GM19438 (cell line): Measurements from ENCODE around the gene PRR5.

ENCODE experiments used
- ATAC-seq: cut with Tn5 transposase; IDR thresholded peaks from one replicate; pipeline ENCODE4 v1.9.1; 2021; ENCODE audit warnings: low read depth; ENCODE audit not compliant: unreplicated experiment

Gene PRR5

DNA sequence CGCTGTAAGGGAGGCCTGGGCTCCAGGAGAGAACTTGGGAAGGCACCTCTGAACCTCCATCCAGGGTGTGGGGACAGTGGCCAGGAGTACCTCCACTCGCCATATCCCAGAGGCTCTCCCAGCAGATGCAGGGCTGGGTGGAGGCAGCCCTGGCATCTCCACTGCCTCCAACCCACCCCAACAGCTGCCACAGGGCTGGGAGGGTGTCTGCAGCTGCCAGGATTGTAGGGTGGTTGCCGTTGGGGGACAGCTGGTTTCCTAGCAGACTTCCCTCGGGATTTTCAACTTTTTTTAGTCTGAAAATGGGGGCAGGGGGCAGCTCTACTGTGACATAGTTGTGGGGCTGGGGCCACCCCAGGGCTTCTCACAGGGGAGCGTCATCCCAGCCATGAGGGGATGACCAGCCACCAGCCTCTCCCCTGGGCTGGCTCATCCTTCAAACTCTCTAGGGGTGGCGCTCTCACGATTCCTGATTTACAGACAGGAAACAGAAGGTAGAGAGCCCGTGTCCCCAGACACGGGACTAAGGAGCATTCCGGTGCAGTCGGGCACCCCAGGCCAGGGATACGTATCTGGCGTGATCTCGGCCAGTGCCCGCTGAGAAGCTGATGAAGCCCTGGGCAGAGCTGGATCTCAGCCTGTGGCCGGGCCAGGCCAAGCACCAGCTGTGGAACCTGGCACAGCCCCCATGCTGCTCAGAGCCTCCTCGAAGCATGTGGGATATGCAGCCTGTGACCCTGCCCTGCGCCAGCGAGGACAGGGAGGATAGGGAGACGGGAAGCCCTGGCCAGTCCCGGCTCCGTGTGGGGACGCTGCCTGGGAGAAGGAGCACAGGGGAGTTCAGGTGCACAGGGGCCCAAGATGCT lies 9.9 kb downstream of the PRR5 start:
- no peak for ATAC-seq

DNA sequence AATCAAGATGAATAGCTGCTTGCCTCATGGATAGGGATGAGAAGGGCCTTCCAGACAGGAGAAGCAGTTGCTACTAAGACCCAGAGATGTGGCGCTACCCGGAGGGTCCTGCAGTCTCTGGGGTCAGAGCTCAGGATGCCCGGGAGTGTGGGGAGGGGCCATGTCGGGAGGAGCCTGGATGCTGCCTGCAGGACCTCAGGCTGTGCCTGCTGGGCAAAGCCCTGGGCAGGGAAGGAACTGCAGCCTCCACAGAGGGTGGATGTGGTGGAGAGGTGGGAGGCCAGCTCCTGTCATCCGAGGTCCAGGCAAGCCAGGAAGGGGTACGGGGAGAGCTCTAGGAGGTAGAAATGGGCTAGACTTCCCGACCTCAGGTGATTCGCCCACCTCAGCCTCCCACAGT lies 11.0 kb downstream of the PRR5 start:
- no peak for ATAC-seq

DNA sequence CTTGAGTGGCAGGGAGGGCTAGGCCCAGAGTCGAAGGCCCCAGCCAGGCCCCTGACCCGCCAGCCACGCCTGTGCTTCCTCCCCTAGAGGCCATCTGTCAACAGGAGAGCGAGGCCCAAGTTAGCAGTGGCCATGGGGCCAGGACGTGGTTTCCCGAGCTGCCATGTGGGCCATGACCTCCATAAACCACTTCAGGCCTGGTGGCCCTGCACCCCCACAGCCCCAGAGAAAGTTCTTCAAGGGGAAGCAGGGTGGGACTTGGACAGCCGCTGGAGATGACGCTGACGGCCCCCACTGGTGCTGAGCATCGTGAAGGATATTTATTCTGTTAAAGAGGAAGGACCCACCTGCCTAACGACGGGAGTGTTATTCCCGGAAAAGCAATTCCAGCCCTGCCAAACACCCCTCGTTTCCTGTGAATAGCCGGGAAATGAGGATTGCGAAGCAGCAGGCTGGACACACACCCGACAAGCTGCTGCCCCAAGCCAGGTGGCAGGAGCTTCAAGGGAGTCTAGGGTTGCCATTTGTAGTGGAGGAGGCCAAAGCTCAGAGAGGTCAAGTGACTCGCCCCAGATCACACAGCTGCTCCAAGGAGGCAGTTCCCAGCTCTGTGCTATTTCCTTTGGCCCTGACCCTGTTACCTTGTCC lies 12.8 kb downstream of the PRR5 start:
- ATAC-seq = no peak

DNA sequence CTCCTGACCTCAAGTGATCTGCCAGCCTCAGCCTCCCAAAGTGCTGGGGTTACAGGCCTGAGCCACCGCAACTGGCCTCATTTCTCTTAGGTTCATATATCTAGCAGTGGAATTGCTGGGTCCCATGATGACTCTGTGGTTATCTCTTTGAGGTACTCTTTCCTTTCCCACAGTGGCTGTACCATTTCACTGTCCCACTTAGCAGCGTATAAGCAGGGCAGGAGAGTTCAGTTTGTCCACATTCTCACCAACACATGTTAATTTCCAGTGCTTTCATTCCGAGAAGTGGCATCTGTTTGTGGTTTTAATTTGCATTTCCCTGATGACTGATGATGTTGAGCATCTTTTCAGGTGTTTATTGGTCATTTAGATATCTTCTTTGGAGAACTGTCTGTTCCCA lies 16.4 kb downstream of the PRR5 start:
- no peak for ATAC-seq

DNA sequence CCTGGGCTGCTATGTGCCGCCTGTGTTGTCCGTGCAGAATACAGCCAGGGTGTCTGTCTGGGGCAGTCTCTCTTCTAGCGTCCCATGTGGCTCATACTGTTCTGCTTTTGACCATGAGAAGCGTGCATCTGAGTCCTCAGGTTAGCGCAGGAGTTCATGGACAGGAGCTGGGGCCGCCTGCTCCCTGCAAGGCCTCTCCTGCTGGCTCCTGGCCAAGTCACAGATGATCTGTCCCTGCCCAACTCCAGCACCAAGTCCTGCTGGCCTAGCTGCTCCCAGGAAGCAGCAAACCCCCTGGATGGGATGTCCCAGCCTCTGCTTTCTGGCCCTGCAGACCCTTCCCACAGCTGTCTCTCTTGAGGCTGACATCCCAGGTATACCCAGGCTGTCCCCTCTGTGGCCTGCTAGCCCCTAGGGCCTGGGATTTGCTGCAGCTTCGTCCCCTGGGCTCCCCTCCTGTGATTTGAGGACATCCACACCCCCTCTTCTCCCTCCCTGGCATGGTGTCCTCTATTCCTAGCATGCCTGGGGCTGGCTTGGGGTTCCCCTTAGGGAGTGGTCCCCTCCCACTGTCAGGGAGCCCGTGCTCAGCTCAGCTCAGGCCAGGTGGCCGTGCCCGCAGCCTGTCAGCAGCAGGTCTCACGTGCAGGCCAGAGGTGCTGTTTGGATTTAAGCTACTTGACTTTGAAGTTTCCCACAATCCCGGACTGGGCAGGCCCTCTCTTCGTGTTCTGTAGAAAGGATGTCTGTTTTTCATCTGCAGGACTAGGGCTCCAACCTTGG lies 17.8 kb downstream of the PRR5 start:
- no peak for ATAC-seq

DNA sequence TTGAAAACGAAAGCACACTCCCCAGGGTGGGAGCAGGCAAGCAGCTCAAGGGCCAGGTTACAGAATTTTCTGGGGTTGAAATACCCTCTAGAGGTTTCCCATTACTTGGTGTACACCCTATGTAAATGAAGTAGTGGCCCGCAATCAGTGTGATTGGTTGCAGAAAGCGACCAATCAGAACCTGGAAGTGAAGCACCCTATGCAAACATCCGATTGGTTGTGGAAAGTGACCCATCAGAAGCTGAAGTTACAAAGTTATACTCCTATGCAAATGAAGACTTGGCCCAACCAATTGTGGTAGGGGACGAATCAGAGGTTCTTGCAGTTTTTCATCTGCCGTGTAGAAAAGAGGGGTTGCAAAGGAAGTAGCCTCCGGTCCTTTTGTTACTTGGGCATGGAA lies 19.2 kb downstream of the PRR5 start:
- ATAC-seq = no peak

DNA sequence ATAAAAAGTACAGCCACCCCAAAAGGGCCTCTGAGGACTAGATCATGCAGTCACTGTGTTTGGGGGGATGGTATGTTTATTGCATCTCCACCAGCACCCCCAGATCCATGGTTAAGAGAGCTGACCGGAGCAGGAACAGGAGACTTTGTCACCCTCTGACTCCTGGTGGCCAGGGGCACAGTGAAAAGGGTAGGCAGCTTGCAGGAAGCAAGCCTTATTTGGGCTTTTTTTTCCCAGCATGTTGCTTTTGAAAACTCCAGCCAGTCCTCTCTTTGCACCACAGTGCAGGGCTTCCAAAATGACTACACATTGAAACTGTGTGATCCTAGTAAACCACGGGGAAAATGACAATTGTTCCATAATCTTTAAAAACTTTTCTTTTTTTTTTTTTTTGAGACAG lies 20.6 kb downstream of the PRR5 start:
- ATAC-seq = no peak

DNA sequence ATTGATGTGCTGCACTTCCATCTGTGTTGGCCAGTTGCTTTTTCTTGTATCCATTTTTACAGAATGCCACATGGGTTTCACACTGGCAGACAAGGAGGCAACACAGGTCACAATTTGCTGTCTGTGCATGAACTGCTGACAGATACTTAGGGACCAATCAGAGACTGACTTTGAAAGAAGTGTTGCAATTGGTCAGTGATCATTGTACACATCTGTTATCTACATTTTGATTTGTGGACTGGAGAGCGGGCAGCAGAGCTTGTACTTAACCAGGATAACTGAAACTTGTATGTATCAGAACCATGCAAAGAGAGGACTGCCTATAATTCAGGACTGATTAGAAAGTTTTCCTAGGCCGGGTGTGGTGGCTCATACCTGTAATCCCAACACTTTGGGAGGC lies 21.8 kb downstream of the PRR5 start:
- ATAC-seq = no peak

DNA sequence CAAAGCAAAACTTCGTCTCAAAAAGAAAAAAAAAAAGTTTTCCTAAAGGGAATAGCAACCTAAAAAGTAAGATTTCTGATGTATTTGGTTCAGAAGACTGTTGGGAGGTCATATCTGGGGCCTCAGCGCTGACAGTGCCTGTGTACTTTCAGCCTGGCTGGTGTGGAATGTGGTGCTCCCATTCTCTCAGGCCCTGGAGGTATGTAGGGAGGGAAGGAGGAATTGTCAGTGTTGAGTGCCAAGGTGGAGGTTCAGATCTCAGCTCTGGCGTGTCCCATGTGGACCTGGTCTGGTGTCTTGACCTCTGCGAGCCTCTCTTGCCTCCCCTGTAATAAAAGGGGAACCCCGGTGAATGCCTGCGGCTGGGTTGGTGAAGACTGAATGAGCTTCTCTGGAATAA lies 22.4 kb downstream of the PRR5 start:
- ATAC-seq = no peak

DNA sequence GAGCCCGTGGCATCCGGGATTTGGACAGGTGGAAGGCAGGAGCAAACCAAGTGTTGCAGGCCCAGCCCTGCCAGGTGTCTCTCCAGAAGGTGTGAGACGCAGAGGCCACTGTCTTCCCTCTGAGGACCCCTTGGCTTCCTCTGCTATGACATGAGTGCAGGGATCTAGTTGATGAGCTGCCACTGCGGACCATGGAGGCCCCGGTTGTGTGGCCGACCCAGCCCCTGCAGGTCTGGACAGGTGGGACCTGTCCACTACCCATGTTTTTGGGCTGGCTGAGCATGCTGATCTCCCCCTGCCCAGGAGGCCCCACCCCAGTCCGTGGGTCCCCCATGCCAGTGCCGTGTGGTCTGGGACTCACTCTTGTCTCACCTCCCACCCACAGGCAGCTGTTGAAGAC lies 22.9 kb downstream of the PRR5 start:
- ATAC-seq = no peak

DNA sequence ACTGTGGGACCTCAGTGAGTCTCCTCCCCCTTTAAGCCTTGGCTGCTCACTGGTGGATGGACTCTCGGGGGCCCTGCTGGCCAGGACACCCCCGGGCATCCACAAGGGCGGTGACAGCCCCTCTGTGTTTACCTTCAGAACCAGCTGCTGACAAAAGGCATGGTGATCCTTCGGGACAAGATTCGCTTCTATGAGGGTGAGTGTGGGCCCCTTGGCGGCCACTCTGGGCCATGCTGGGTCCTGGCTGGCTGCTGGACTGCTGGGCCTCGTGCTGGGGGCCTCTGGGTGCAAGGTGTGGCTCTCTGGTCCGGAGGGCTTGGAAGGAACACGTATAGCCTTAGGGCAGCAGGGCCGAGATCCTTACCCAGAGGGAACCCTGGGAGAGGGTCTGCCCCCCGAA lies 24.4 kb downstream of the PRR5 start:
- ATAC-seq = no peak

DNA sequence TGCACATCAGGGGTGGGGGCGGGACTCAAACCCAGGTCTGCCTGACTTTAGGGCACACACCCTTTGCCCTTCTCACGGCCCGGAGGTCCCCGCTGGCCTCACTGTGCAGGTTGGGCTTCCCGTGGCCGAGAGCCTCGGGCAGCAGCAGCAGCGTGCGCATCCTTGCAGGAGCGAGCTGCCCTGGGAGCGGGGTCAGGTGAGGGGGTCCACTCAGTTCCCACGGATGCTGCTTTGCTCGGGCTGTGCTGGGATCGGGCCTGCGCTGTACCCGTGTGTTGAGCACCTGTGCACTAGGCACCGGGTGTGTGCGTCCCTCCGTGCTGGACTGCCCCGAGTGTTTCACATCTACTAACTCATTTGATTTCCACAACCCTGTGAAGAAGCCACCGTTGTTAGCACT lies 25.1 kb downstream of the PRR5 start:
- no peak for ATAC-seq

DNA sequence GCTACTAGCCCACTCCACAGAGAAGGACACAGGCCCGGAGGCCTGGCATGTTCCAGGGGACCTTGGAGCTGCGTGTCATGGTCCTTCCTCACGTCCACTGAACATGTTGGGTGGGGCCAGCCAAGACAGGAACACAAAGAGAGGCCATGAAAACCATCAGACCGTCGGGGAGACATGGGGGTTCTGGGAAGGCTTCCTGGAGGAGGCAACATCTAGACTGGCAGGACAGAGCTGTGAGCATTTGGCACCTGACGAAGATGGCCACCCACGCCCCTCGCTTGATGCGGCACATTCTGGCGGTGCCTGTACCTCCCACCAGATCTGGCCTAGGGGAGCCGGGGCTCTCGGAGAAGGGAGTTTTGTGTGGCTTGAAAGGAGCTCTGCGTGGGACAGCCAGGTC lies 25.7 kb downstream of the PRR5 start:
- ATAC-seq = no peak

DNA sequence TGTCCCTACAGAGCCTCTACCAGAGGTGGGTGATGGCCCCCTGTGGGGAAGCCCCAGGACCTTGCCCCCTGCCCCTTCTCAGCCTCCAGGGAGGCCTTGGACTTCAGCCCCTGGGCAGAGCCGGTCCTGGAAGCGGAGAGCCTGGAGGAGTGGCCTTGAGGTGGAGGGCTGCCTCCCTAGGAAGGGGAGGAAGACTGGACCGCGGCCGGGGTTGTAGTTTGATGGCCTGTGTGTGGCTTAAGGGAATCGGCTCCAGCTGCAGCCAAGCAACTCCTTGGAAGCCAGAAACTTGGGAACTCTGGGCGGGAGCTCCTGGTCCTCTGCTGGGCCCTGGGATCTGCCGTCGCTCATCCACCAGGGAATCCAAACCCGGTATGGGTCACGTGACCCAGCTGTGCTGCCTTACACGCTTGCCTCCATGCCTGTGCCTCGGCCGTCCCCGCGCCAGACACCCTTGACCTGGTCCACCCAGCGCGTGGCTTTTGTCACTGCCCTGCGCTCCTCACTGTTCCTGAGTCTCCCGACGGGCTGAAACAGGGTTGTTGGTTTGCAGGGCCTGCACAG lies 26.8 kb downstream of the PRR5 start:
- no peak for ATAC-seq

DNA sequence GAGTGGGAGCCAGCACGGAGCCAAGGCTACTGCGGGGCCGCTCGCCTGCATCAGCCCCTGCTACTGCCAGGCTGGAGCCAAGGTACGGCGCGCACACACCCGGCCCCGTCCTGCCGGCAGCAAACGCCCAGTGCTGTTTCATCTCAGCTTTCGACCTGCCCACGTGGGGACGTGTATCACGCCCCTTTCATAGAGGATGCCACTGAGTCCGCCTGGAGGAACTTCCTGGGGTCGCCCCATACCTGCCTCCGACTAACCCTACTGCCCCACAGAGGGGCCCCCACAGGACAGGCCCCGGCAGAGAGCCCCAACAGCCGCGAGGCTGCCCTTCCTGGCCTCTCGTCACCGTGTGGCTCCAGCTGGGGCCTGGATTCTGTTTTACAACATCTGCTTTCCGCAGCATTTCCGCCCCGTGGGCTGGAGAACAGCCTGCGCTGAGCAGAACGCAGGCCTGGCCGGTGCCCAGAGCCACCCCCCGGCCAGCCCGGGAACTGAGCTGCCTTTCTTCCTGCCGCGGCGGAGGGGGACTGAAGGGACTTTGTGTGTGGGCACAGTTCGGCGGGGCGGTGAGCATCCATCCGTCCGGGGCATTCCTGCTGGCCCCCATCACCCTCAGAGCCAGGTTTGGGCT lies 27.5 kb downstream of the PRR5 start:
- no peak for ATAC-seq

DNA sequence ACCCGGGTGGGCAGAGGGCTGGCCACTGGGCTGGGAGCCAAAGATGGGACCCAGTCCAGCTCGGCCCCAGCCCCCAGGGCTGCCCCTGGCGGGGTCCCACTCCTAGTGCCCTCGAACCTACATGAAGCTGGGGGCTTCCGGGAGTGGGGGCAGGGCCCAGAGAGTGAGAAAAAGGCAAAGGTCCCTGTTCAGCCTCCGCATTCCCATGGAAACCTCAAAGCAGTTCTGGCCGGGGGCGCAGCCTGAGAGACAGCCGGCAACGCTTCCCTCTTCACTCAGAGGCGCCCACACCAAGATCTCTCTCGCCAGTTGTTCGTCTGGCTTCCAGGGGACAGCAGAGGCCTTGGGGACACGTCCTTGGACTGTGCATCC lies 28.0 kb downstream of the PRR5 start:
- ATAC-seq = no peak

DNA sequence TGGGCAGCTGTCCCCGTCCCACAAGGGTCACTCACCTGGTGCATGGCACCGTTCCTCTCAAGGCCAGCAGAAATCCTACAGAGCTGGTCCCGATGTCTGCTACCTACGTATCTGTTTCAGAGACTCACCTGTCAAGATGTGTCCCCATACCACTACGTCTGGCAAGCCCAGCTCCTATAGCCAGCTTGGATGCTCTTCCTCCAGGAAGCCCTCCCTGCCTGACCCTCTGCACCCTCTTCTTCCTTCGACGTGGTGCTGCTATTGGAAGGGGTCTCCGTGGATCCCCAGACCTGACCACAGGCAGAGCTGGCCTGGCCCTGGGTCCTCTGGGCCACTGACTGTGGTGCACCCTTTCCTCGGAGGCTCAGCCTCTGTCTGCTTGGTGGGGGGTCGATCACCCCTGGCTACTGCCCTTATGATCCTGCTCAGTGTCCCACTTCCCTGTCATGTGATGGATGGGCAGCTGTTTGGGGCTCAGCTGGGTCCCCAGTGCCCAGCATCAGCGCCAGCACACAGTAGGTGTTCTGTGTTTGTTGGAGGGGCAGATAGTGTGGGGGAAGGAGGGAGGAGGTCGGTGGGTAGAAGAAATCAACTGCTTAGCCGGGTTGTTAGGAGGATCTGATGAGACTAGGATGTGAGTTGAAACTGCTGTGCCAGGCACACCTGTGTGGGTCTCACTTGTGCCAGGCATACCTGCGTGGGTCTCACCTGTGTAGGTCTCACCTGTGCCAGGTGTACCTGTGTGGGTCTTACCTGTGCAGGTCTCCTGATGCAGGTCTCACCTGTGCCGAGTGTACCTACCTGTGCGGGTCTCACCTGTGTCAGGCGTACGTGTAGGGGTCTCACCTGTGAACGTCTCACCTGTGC lies 28.7 kb downstream of the PRR5 start:
- ATAC-seq = no peak

DNA sequence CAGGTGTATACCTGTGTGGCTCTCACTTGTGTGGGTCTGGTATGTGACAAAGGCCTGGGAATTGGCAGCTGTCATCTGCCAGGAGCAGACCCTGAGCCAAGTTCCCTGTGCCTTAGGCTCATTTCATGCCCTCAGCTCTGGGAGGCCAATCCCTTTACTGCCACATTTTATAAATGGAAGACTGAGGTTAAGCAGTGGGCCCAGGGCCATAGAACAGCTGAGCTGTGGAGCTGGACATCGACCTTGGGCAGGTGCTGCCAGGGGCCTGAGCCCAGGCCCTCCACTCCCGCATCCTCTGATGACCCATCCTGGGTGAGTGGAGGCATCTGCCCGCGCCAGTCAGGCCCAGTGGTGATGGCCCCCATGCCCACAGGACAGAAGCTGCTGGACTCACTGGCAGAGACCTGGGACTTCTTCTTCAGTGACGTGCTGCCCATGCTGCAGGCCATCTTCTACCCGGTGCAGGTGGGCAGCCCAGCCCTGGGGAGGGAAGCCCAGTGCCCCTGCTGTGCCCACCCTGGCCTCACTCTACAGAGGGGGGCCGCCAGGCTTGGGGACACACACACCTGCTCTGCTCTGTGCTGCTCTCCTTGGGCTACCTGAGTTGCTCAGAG lies 29.5 kb downstream of the PRR5 start:
- ATAC-seq = no peak

DNA sequence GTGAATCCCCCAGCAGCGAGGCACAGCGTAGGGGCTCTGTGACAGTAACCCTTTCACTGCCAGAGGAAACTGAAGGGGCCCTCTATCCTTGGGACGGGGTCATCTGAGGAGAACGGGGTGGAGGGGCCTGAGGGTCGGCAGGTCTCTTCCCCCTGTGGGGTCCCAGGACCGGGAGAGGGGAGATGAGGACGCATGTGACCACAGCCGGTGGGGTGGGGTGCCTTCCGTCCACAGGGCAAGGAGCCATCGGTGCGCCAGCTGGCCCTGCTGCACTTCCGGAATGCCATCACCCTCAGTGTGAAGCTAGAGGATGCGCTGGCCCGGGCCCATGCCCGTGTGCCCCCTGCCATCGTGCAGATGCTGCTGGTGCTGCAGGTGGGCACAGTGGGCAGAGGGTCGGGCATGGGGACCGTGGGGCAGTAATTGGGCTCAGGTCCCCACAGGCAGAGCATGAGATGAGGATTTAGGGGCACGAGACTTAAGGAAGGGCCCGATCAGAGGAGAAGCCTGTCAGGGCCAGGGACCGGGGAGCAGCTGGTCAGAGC lies 30.1 kb downstream of the PRR5 start:
- ATAC-seq = no peak
